Epidermal melanocyte (primary cell): Measurements from ENCODE around the gene PTPRC.
A peak's percentile ranks its signal among the peaks of the same experiment; 100 is the strongest.

Experiments used
- DNase-seq: peaks from one replicate; pipeline ENCODE4 v3.0.0; 2011; ENCODE audit warnings: low spot score; ENCODE audit not compliant: insufficient read length

Gene PTPRC

DNA sequence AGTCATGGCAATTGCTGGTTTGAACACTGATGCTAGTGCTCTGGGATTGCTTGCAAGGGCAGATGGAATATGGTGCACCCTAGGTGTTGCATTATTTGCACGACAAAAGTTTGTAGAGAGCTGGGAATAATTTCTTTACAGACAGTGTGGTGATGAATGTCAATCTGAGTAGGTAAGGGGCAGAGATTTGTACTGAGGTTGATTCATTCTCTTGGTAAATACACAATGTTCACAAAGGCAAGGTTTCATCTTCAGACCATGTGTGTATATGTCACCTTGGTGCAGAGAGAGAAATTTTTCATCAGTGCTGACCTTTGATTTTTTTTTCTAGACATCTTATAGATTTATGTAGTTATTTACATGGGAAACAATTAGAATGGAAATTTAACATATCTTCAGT, 5.0 kb downstream of the PTPRC start:
- DNase-seq, result no peak

GRCh38 chr1:198647055-198647454, 8.2 kb downstream of the PTPRC start:
- no peak for DNase-seq

- DNase-seq, result no peak
Measured at GRCh38 chr1:198648592-198648991, 9.8 kb downstream of the PTPRC start.

DNA sequence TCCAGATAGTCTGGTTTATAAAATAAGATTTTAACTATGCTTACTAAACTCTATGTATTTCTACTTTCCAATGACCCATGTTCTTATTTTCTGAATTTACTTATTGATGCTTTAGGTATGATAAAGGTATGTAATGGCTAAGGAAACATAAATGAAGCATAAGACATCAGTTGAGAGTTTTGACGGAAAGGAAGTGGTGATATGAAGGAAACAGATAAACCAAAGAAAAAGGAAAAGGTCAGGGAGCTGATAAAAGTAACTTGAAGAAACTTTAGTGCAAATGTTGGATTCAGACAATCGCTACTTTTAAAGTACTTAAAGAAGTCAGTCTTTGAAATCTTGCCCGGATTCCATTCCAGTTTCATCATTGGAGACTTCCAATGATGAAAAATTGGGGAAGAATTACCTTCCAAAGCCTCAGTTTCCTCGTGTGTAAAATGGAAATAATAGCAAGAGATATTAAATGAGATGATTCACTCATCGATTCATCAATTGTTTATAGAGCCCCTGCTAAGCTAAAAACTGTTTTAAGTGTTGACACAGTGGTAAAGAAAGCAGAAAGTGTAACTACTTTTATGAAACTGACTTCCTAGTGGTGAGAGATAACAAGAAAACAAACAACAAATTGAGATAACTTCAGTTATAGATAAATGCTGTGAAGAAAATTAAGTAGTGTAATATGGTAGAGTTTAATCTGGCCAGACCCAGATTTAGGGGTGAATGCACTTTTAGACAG, 10.6 kb downstream of the PTPRC start:
- no peak for DNase-seq

DNA sequence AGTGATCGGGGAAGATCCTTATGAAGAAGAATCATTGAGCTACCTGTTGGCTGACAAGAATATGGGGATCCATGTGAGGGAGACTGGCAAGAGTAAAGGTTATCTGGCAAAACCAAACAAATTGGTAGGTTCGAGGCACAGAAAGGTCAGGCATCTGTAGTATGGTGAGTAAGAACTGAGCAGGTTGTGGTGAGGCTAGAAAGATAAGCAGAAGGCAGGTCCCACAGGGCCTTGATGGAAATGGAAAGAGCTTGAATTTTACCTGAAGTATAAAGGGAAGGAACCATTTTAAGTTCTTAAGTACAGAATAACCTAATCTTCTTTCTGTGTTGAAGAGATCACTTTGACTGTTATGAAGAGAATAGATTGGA, 11.1 kb downstream of the PTPRC start:
- no peak for DNase-seq

- no peak for DNase-seq
Measured at GRCh38 chr1:198650506-198650905, 11.7 kb downstream of the PTPRC start.

DNA sequence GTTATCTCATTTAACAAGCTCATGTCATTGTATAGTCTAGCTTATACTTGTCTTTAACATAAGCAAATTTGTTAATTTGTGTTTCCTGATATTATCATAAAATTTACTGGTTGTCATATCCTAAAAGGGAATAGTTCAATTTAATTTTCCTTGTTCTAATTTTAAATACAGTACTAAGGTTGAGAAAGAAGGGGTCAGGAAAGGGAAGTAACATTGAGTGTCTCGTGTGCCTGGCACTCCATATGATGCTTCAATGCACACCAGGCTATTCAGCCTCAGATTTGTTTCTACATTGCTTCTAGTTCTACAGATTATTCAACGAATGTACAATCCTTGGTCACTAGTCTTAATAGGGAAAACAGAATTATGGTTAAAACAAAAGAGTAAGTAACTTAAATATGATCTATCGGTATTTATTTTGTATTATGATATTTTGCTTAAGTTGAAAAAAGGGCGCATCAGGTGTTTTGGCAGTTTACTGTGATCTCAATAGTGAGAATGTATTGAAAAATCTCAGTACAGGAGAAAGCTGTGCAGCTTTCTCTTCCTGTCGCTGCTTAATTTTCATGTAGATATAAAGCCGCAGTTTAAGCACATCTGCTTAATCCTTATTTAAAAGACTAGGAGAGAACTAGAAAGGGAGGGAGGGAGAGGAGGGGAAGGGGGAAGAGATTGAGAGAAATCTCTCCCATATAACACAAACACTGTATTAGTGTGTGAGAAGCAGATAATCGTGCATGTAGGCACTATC, 13.0 kb downstream of the PTPRC start:
- no peak for DNase-seq

DNA sequence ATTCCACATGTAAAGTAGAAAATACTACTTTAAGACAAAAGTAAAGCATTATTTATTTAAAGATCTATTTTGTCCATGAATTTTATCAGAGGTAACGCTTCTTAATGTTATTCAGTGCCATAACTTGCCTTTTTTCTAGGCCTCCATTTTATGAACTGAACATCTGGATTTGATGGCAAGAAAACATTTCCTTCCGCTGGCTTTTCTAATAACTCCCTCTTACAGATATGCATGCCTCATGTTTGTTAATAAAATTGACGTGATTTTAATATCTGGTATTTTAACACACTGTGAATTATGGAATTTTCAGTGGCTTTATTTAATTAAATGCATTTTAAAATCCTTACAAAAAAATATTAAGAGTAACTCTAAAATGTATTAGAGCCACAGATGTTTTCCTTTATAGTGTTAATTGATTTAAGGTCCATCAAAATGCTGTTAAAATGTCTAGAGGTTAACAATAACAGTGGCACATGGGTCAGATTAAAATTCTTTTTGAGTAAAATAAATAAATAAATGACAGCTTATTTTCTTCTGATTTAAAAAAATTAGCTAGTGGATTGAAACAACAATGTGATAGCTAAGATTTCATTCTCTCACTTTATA, 15.1 kb downstream of the PTPRC start:
- DNase-seq, result no peak

GRCh38 chr1:198655459-198656121, 16.8 kb downstream of the PTPRC start:
- no peak for DNase-seq

- DNase-seq, result no peak
Measured at GRCh38 chr1:198656500-198656932, 17.7 kb downstream of the PTPRC start.

DNA sequence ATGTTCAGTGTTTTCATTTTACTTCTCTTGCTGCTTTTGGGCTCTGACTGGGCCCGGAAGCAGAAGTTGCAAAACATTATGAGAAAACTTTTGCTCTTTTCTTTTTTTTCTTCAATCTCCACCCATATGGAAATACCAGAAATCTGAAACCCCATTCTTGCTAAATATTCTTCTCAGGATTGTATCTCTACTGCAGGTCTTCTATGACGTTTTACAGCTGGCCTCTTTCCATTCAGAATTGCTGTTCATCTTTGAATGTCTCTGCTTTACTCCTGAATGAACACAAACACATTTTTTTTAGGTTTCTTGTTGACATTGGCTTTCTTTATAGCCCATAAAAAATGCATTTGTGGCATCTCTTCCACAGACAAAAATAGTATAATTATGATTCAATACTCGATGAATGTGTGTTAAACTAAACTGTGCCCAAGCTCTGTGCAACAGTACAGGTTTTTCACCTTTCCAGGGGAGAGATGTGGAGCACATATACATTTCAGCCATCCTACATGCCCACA, 18.8 kb downstream of the PTPRC start:
- DNase-seq, result peak; percentile 19

- no peak for DNase-seq
Measured at GRCh38 chr1:198660341-198661261, 21.8 kb downstream of the PTPRC start.

DNA sequence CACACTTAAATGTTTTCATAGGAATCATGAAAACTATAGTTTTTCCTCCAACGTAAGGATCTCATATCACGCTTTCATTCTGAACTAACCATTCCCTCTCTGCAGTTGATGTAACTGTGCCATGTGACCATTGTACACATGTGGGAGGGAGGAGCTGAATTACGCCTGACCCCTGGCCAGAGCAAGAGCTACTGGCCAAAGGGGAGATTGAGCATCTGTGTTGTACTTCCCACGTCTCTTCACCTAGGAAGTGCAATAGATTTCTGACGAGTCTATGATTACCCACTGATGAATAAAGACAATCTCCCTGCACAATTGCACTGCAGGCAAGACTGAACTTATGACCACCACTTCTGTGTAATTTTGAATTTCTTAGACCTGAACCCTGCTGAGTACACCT, 24.0 kb downstream of the PTPRC start:
- no peak for DNase-seq

- no peak for DNase-seq
Measured at GRCh38 chr1:198664068-198664788, 25.4 kb downstream of the PTPRC start.

DNA sequence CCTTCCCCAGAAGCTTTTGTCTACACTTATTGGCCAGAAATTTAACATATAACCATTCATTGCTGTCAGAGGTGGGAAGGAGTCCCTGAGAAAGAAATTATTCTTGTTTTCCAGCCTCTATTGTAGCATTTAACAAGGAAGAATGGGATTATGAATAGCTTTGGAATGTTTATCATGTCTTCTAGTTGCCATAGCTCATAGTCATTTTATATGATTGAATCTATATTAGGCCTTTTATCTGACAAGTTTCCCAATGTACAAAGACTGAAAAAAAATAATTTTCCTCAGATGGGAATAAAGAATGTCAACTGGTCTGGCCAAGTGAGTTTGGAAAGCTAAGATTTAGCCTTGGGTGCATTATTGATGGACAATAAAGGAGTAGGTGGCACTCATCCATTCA, 28.3 kb downstream of the PTPRC start:
- no peak for DNase-seq

- DNase-seq, result no peak
Measured at GRCh38 chr1:198667807-198668206, 29.0 kb downstream of the PTPRC start.

- DNase-seq, result peak; percentile 41
Measured at GRCh38 chr1:198669023-198669698, 30.3 kb downstream of the PTPRC start.

DNA sequence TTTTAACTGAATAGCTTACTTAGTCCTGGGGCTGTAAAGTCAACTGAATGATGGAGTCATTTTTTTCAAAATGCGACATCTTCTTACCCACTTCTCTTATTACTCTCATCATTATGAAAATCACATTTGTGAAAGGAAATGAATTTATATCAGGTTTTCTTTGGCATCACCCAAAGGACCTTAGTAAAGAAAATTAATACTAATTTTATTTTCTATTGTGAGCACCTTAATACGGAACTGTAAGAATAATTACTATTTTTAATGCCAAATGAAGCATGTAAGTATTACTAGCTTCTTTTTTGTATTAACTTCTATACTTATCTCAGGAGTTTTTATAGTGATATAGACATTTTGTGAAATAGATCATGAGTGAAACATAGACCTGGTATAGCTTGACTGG, 30.9 kb downstream of the PTPRC start:
- DNase-seq, result no peak

DNA sequence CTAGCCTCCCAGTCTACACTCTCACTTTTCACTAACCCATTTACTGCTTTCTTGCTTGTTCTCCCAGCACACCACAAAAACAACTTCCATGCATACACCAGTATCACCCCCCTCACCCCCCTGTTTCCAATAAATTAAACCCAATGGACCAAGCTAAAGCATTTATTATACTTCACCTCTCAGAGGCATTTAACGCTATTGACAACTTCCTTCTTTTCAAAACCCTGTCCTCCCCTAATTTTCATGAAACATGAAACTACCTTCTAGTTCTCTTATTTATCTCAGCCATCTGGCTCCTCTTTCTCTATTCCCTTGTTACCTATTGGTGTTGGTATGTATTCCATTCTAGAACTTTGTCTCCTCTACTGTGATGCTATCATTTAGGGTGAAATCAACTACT, 32.3 kb downstream of the PTPRC start:
- DNase-seq, result no peak

- DNase-seq, result no peak
Measured at GRCh38 chr1:198672124-198672523, 33.3 kb downstream of the PTPRC start.
